HepG2 (cell line): ENCODE results near the gene SNAPIN. TPM values are rescaled to one million over a fixed set of nuclear protein-coding genes. Genes with fewer than 3 reads are reported as not detected.

Experiments used
- ARID5B ChIP-seq: IDR thresholded peaks from 2 replicates; pipeline ENCODE4 v1.4.0; 2020; ENCODE audit warnings: mild to moderate bottlenecking, missing genetic modification reagents
- ATF7 ChIP-seq, 2 experiments: fragments of 450-650 bp in 1 of 2; sonication (generic) in 1 of 2; formaldehyde crosslinking in 1 of 2; IDR thresholded peaks; 2 replicates each; pipeline versions ENCODE4 v1.4.0 to v1.6.1; 2016 to 2020; ENCODE audit warnings: antibody characterized with exemption in 1 of 2, mild to moderate bottlenecking in 1 of 2, missing genetic modification reagents in 1 of 2
- ATRX ChIP-seq: sonication (generic); formaldehyde crosslinking; IDR thresholded peaks from 2 replicates; pipeline ENCODE4 v1.4.0; 2020; ENCODE audit warnings: missing genetic modification reagents, borderline replicate concordance
- DMTF1 ChIP-seq: sonication (generic); formaldehyde crosslinking; IDR thresholded peaks from 2 replicates; pipeline ENCODE4 v1.4.0; 2020; ENCODE audit warnings: mild to moderate bottlenecking, missing genetic modification reagents
- FOSL1 ChIP-seq: sonication (generic); formaldehyde crosslinking; IDR thresholded peaks from 2 replicates; pipeline ENCODE4 v1.9.0; 2021; ENCODE audit warnings: missing genetic modification reagents, borderline replicate concordance
- FOXK1 ChIP-seq: sonication (generic); formaldehyde crosslinking; IDR thresholded peaks from 2 replicates; pipeline ENCODE4 v1.4.0; 2020; ENCODE audit warnings: low read depth, missing genetic modification reagents, borderline replicate concordance
- FOXO1 ChIP-seq: sonication (generic); formaldehyde crosslinking; IDR thresholded peaks from 2 replicates; pipeline ENCODE4 v1.4.0; 2020; ENCODE audit warnings: missing genetic modification reagents
- GRHL1 ChIP-seq: sonication (generic); formaldehyde crosslinking; conservative IDR thresholded peaks from 2 replicates; pipeline ENCODE4 v1.8.0; 2022; ENCODE audit warnings: missing genetic modification reagents
- HDAC6 ChIP-seq: fragments of 200-600 bp; sonication (generic); IDR thresholded peaks from 2 replicates; pipeline ENCODE4 v1.7.0; 2017; ENCODE audit warnings: mild to moderate bottlenecking, antibody characterized with exemption, low read length, low read depth
- MTA1 ChIP-seq: sonication (generic); formaldehyde crosslinking; IDR thresholded peaks from 2 replicates; pipeline ENCODE4 v1.4.0; 2020; ENCODE audit warnings: missing genetic modification reagents, mild to moderate bottlenecking, borderline replicate concordance
- MTERF4 ChIP-seq: sonication (generic); formaldehyde crosslinking; IDR thresholded peaks from 2 replicates; pipeline ENCODE4 v1.8.0; 2023; ENCODE audit warnings: mild to moderate bottlenecking, missing genetic modification reagents
- NR2F6 ChIP-seq, 2 experiments: IDR thresholded peaks; 2 replicates each; pipeline ENCODE4 v1.6.1; 2016; ENCODE audit warnings: antibody characterized with exemption in 1 of 2, mild to moderate bottlenecking in 1 of 2
- PRMT3 ChIP-seq: sonication (generic); formaldehyde crosslinking; IDR thresholded peaks from 2 replicates; pipeline ENCODE4 v1.8.1; 2022; ENCODE audit warnings: low read depth, mild to moderate bottlenecking, moderate library complexity, missing genetic modification reagents, borderline replicate concordance
- SETDB1 ChIP-seq: sonication (generic); formaldehyde crosslinking; IDR thresholded peaks from 2 replicates; pipeline ENCODE4 v1.5.1; 2020; ENCODE audit warnings: missing genetic modification reagents, mild to moderate bottlenecking, borderline replicate concordance
- SOX5 ChIP-seq: IDR thresholded peaks from 2 replicates; pipeline ENCODE4 v1.6.1; 2016; ENCODE audit warnings: borderline replicate concordance
- ZNF205 ChIP-seq: IDR thresholded peaks from 2 replicates; pipeline ENCODE4 v1.6.1; 2018; ENCODE audit warnings: missing biosample characterization, missing genetic modification reagents
- ZNF367 ChIP-seq: sonication (generic); formaldehyde crosslinking; IDR thresholded peaks from 2 replicates; pipeline ENCODE4 v1.4.0; 2020; ENCODE audit warnings: missing genetic modification reagents, borderline replicate concordance
- ZNF724P ChIP-seq: sonication (generic); formaldehyde crosslinking; IDR thresholded peaks from 2 replicates; pipeline ENCODE4 v1.8.0; 2022; ENCODE audit warnings: missing genetic modification reagents, borderline replicate concordance
- polyA plus RNA-seq, 8 experiments: library from polyadenylated mRNA; depleted of rRNA in 3 of 8; stranded (reverse) in 7 of 8; unstranded in 1 of 8; fragments of >200 nt; fragmentation: Illumina TruSeq in 4 of 8; extraction: Trizol in 4 of 8; gene quantifications; 2 replicates each; pipeline versions ENCODE4 v1.2.1 to v1.2.3, GENCODE V29; 2011 to 2016; ENCODE audit warnings: low read depth in 4 of 8, missing spikeins in 1 of 8, mixed read lengths in 1 of 8; ENCODE audit not compliant: insufficient read depth in 1 of 8
- total RNA-seq, 5 experiments: library from RNA; depleted of rRNA; stranded (reverse); fragments of >200 nt; fragmentation: Illumina TruSeq; extraction: Trizol; gene quantifications; 2 replicates each; pipeline ENCODE4 v1.2.3, GENCODE V29; 2016; ENCODE audit warnings: low read depth in 1 of 5

The SNAPIN gene
- total and polyA plus RNA-seq, 2 of the 13 experiments (the other 11 are each of a cell fraction or from before 2014, with no cell fraction given) = 23.9 to 25.7 TPM

- TF ChIP-seq DMTF1 (CRISPR knock-in tag) (no peak), ZNF724P (CRISPR knock-in tag) (no peak), ATF7 (IDR thresholded peaks at IDR 0.05) (peak; percentile 77), ATF7 (CRISPR knock-in tag; IDR thresholded peaks at IDR 0.05) (peak; percentile 88), SOX5 (CRISPR knock-in tag) (peak; percentile 35; the same call in 1 of the 2 replicates), ATRX (CRISPR knock-in tag) (no peak), ARID5B (CRISPR knock-in tag) (peak; percentile 16; the same call in 1 of the 2 replicates), FOXK1 (0 out of 2 replicates have a peak, but pooled peaks have one; percentile 13), GRHL1 (CRISPR knock-in tag) (no peak), ZNF367 (CRISPR knock-in tag) (no peak), PRMT3 (peak; percentile 66; the same call in 1 of the 2 replicates), HDAC6 (no peak; the same call in 1 of the 2 replicates), FOSL1 (CRISPR knock-in tag) (no peak), MTERF4 (CRISPR knock-in tag) (no peak), FOXO1 (CRISPR knock-in tag) (no peak; the same call in 1 of the 2 replicates), ZNF205 (CRISPR knock-in tag) (peak; percentile 26; the same call in 1 of the 2 replicates), NR2F6 (IDR thresholded peaks at IDR 0.05) (no peak), NR2F6 (CRISPR knock-in tag; IDR thresholded peaks at IDR 0.05) (no peak), MTA1 (CRISPR knock-in tag) (no peak), SETDB1 (CRISPR knock-in tag) (no peak)
Observed at GRCh38 chr1:153633754-153634665, 24.5 kb upstream of the SNAPIN start, which contains the start of gene CHTOP (continued).
